ENCODE measurements around the gene CHI3L1. TPM values are rescaled to one million over a fixed set of nuclear protein-coding genes. Genes with fewer than 3 reads are reported as not detected.

CHI3L1 gene
- total RNA-seq, 1 experiment from 2014 or later, result not detected

- Histone ChIP-seq H3K79me2 (ENCODE audit: insufficient read depth, low read length) (no peaks in the 10 kb centered on the region), H3K27me3 (ENCODE audit: insufficient read depth, low read length) (no peaks in the 10 kb centered on the region), H4K20me1 (ENCODE audit: insufficient read depth) (no peaks in the 10 kb centered on the region), H3K36me3 (ENCODE audit: control insufficient read depth in 1 of 2, insufficient read depth in 2 of 2, low read length in 2 of 2) (no peaks in the 10 kb centered on the region), H3K4me3 (replicated peaks in 1 of 2; ENCODE audit: low read depth in 1 of 2, low read length in 2 of 2) (no peak overlapping the region), H3K4me1 (ENCODE audit: control insufficient read depth in 1 of 2, insufficient read depth in 2 of 2, low read length in 2 of 2) (peaks cover 0 to 12% of the 10 kb centered on the region in 2 experiments; a peak in 1 of 4 replicates), H3K9me2 (ENCODE audit: insufficient read depth) (no peaks in the 10 kb centered on the region), H3K4me2 (ENCODE audit: low read length) (no peak overlapping the region), H2AFZ (ENCODE audit: low read depth, low read length, poor library complexity, severe bottlenecking) (no peak overlapping the region), H3K27ac (ENCODE audit: low read depth, low read length) (no peak overlapping the region), H3K9ac (ENCODE audit: low read length) (no peak overlapping the region), H3K9me3 (ENCODE audit: control insufficient read depth in 1 of 2, insufficient read depth in 1 of 2, low read depth in 1 of 2, low read length in 2 of 2) (no peaks in the 10 kb centered on the region)
- no peak for ATAC-seq
- no peak for TF ChIP-seq CBX3 (IDR thresholded peaks at IDR 0.05; ENCODE audit: low read depth)
- RAD21 ChIA-PET (ENCODE audit: low non-redundant PET in 1 of 2, low total read pairs in 2 of 2, uncharacterized antibody in 2 of 2, unreplicated experiment in 2 of 2), result interaction anchor here (0.7 to 2.8 kb wide), 6 partner anchors 37 to 175 kb away, joined by 3 to 19 read pairs (median 4); no protein-coding TSS in a partner anchor
- DNase-seq (ENCODE audit: low read depth, low spot score), result no peak
- no TSS peak for BruUV-seq (replicated peaks)
- intact Hi-C loops (cut with micrococcal nuclease), result no loop called here
- POLR2A ChIA-PET, result no interaction called here
- CTCF ChIA-PET, result interaction anchor here (1.9 to 4.2 kb wide), 5 partner anchors 42 to 184 kb away, joined by 8 to 111 read pairs (median 17); no protein-coding TSS in a partner anchor
Observed at GRCh38 chr1:203214871-203215270, 28.4 kb upstream of the CHI3L1 start.

GRCh38 chr1:203213126-203213525 is 26.6 kb upstream of the CHI3L1 start:
- intact Hi-C loops (cut with micrococcal nuclease), result no loop called here

More at GRCh38 chr1:203213126-203213525, 26.6 kb upstream of the CHI3L1 start:
- Histone ChIP-seq H3K9me3 (ENCODE audit: control insufficient read depth in 1 of 2, insufficient read depth in 1 of 2, low read depth in 1 of 2, low read length in 2 of 2) (no peaks in the 10 kb centered on the region), H3K9ac (ENCODE audit: low read length) (no peak overlapping the region), H3K4me2 (ENCODE audit: low read length) (no peak overlapping the region), H3K36me3 (ENCODE audit: control insufficient read depth in 1 of 2, insufficient read depth in 2 of 2, low read length in 2 of 2) (no peaks in the 10 kb centered on the region), H3K27me3 (ENCODE audit: insufficient read depth, low read length) (no peaks in the 10 kb centered on the region), H3K9me2 (ENCODE audit: insufficient read depth) (no peaks in the 10 kb centered on the region), H2AFZ (ENCODE audit: low read depth, low read length, poor library complexity, severe bottlenecking) (no peak overlapping the region), H3K79me2 (ENCODE audit: insufficient read depth, low read length) (no peaks in the 10 kb centered on the region), H4K20me1 (ENCODE audit: insufficient read depth) (no peaks in the 10 kb centered on the region), H3K4me1 (ENCODE audit: control insufficient read depth in 1 of 2, insufficient read depth in 2 of 2, low read length in 2 of 2) (peaks cover 0 to 12% of the 10 kb centered on the region in 2 experiments; a peak in 1 of 4 replicates), H3K27ac (ENCODE audit: low read depth, low read length) (no peak overlapping the region), H3K4me3 (replicated peaks in 1 of 2; ENCODE audit: low read depth in 1 of 2, low read length in 2 of 2) (no peak overlapping the region)
- no TSS peak for BruUV-seq (replicated peaks)
- no peak for TF ChIP-seq ZNF274 (IDR thresholded peaks at IDR 0.05; ENCODE audit: low read depth, low read length)
- TF ChIP-seq RAD21 (IDR thresholded peaks at IDR 0.05; ENCODE audit: low read depth), result no peak
- no peak for TF ChIP-seq SIN3A (IDR thresholded peaks at IDR 0.05; ENCODE audit: low read depth)
- no peak for TF ChIP-seq TCF7L2 (IDR thresholded peaks at IDR 0.05; ENCODE audit: borderline replicate concordance, extremely low read depth, insufficient read depth, insufficient read length)
- TF ChIP-seq EGR1 (IDR thresholded peaks at IDR 0.05; ENCODE audit: low read depth), result no peak
- no peak for TF ChIP-seq EZH2 (IDR thresholded peaks at IDR 0.05)
- no peak for TF ChIP-seq CTCF (IDR thresholded peaks at IDR 0.05 in 2 of 3, conservative IDR thresholded peaks at IDR 0.05 in 1 of 3; ENCODE audit: borderline replicate concordance in 1 of 3, insufficient read depth in 1 of 3, low read depth in 2 of 3, low read length in 2 of 3)
- no peak for TF ChIP-seq CBX3 (IDR thresholded peaks at IDR 0.05; ENCODE audit: low read depth)
- no peak for TF ChIP-seq ZBTB33 (IDR thresholded peaks at IDR 0.05; ENCODE audit: extremely low read depth, insufficient replicate concordance, low read length)
- no peak for TF ChIP-seq MAX (IDR thresholded peaks at IDR 0.05)
- TF ChIP-seq POLR2AphosphoS5 (IDR thresholded peaks at IDR 0.05; ENCODE audit: low read depth, low read length), result no peak
- no peak for TF ChIP-seq ZFX (IDR thresholded peaks at IDR 0.05)
- TF ChIP-seq SP1 (IDR thresholded peaks at IDR 0.05; ENCODE audit: low read depth), result no peak
- TF ChIP-seq CEBPB (IDR thresholded peaks at IDR 0.05; ENCODE audit: low read depth), result no peak
- TF ChIP-seq JUND (IDR thresholded peaks at IDR 0.05), result no peak
- TF ChIP-seq SRF (IDR thresholded peaks at IDR 0.05; ENCODE audit: low read depth), result no peak
- no peak for TF ChIP-seq POLR2A (IDR thresholded peaks at IDR 0.05; ENCODE audit: borderline replicate concordance, extremely low read depth, insufficient read depth, insufficient read length)
- TF ChIP-seq YY1 (IDR thresholded peaks at IDR 0.05; ENCODE audit: extremely low read depth, insufficient replicate concordance, low read depth, low read length), result no peak
- DNase-seq (ENCODE audit: low read depth, low spot score) (no peak), ATAC-seq (no peak)
- POLR2A ChIA-PET, result no interaction called here
- CTCF ChIA-PET, result interaction anchor here (1.1 kb wide), 1 partner anchor 174 kb away, joined by 4 read pairs; no protein-coding TSS in a partner anchor
- RAD21 ChIA-PET (ENCODE audit: low non-redundant PET in 1 of 2, low total read pairs in 2 of 2, uncharacterized antibody in 2 of 2, unreplicated experiment in 2 of 2), result no interaction called here
